ENCODE measurements around the gene PIEZO2. TPM values are rescaled to one million over a fixed set of nuclear protein-coding genes. Genes with fewer than 3 reads are reported as not detected.

PIEZO2 gene
- total RNA-seq, 1 experiment from 2014 or later: 5.5 TPM

DNA sequence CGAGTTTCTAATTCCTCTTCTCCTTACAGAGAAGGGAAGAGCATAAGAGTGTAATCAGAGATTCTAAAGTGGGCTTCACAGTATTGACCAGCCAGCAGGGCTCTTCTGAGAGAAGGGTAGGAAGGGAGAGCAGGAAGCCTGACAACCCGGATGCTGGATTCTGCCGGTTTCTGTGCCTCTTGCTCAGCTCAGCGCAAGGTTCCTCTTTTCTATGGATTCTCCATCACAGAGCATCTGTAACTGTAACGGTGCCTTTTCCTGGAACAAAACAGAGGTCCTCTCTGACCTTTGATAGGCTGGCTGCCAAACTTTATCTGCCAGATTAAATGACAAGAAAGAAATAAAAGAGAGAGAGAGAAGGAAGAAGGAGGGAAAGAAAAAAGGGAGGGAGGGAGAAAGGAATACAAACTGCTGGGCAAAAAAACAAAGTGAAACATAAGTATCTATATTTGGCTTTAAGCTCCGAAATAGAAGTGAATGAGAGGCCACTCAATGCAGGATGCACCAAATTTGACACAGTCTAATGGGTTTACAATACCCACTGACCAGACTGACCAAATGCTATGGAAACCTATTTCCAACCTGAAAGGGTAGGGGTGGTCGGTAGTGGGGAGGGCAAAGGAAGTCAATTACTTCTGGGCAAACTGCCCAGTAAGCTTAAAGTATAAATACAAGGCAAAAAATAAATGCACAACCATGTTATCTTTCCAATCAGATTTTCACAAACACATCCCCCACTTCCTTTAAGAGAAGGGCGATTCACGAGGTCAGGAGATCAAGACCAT is 59.2 kb downstream of the PIEZO2 start:
- Histone ChIP-seq H3K4me3 (ENCODE audit: low read depth, low read length, poor library complexity, severe bottlenecking) (no peak overlapping the region), H3K4me1 (ENCODE audit: insufficient read depth, low read length, poor library complexity, severe bottlenecking) (no peaks in the 10 kb centered on the region), H3K36me3 (ENCODE audit: insufficient read depth, low read length, poor library complexity, severe bottlenecking) (no peaks in the 10 kb centered on the region), H3K9me3 (ENCODE audit: low read depth, low read length, poor library complexity, severe bottlenecking) (no peaks in the 10 kb centered on the region), H3K27ac (ENCODE audit: low read depth, low read length, poor library complexity, severe bottlenecking) (no peak overlapping the region), H3K27me3 (replicated peaks; ENCODE audit: insufficient read depth, low read depth, low read length, poor library complexity) (peaks cover 23% of the 10 kb centered on the region)
- BruUV-seq (replicated peaks): no TSS peak
- DNase-seq (ENCODE audit: low spot score): no peak
- intact Hi-C loops (cut with micrococcal nuclease; ENCODE audit: unreplicated experiment): no loop called here
- ChIA-PET POLR2A (ENCODE audit: low non-redundant PET) (interaction anchor here (0.6 to 0.7 kb wide), 2 partner anchors 11 to 1445 kb away, joined by 5 to 11 read pairs; no protein-coding TSS in a partner anchor), CTCF (no interaction called here)
- no peak for TF ChIP-seq CTCF (conservative IDR thresholded peaks at IDR 0.05; ENCODE audit: low read depth, low read length)
- no peak for TF ChIP-seq EZH2 (IDR thresholded peaks at IDR 0.05; ENCODE audit: borderline replicate concordance, low read depth, low read length, poor library complexity, severe bottlenecking)

DNA sequence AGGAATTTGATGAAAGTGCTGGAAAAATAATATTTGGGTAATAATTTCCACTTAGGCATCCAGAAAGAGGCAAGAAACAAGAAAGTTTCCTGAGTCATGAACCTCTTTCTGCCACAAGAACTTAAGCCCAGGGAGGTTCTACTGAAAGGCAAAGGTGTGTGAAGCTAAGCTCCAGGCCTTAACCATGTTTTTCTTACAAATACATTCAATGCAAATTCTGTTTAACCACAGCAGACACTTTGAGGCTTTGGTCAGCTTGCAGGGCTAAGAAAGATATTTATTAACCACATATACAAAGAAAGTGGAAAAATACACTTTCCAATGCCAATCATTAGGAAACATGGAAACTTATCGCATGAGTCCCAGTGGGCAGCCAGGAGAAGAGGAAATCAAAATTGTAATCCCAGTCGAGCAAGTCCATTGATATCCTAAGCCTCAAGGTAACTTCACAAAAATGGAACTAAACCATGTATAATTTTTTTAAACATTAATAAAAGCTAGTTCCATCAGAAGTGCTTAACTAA is 68.3 kb downstream of the PIEZO2 start:
- intact Hi-C loops (cut with micrococcal nuclease; ENCODE audit: unreplicated experiment): no loop called here
- Histone ChIP-seq H3K4me1 (ENCODE audit: insufficient read depth, low read length, poor library complexity, severe bottlenecking) (no peaks in the 10 kb centered on the region), H3K27me3 (replicated peaks; ENCODE audit: insufficient read depth, low read depth, low read length, poor library complexity) (peaks cover 23% of the 10 kb centered on the region), H3K36me3 (ENCODE audit: insufficient read depth, low read length, poor library complexity, severe bottlenecking) (no peaks in the 10 kb centered on the region), H3K4me3 (ENCODE audit: low read depth, low read length, poor library complexity, severe bottlenecking) (no peak overlapping the region), H3K27ac (ENCODE audit: low read depth, low read length, poor library complexity, severe bottlenecking) (no peak overlapping the region), H3K9me3 (ENCODE audit: low read depth, low read length, poor library complexity, severe bottlenecking) (no peaks in the 10 kb centered on the region)
- POLR2A ChIA-PET (ENCODE audit: low non-redundant PET): no interaction called here
- CTCF ChIA-PET: no interaction called here
- TF ChIP-seq CTCF (conservative IDR thresholded peaks at IDR 0.05; ENCODE audit: low read depth, low read length) (no peak), EZH2 (IDR thresholded peaks at IDR 0.05; ENCODE audit: borderline replicate concordance, low read depth, low read length, poor library complexity, severe bottlenecking) (no peak)
- no peak for DNase-seq (ENCODE audit: low spot score)
- BruUV-seq (replicated peaks): no TSS peak

GRCh38 chr18:11078491-11078890 is 70.9 kb downstream of the PIEZO2 start:
- no peak overlapping the region for H3K27ac ChIP-seq (ENCODE audit: low read depth, low read length, poor library complexity, severe bottlenecking)
- CTCF ChIA-PET: no interaction called here
- no TSS peak for BruUV-seq (replicated peaks)
- H3K4me1 ChIP-seq (ENCODE audit: insufficient read depth, low read length, poor library complexity, severe bottlenecking): no peaks in the 10 kb centered on the region
- no peaks in the 10 kb centered on the region for H3K36me3 ChIP-seq (ENCODE audit: insufficient read depth, low read length, poor library complexity, severe bottlenecking)
- DNase-seq (ENCODE audit: low spot score): no peak
- peaks cover 12% of the 10 kb centered on the region for H3K27me3 ChIP-seq (replicated peaks; ENCODE audit: insufficient read depth, low read depth, low read length, poor library complexity)
- H3K4me3 ChIP-seq (ENCODE audit: low read depth, low read length, poor library complexity, severe bottlenecking): no peak overlapping the region
- TF ChIP-seq CTCF (conservative IDR thresholded peaks at IDR 0.05; ENCODE audit: low read depth, low read length): no peak
- no peak for TF ChIP-seq EZH2 (IDR thresholded peaks at IDR 0.05; ENCODE audit: borderline replicate concordance, low read depth, low read length, poor library complexity, severe bottlenecking)
- intact Hi-C loops (cut with micrococcal nuclease; ENCODE audit: unreplicated experiment): no loop called here
- POLR2A ChIA-PET (ENCODE audit: low non-redundant PET): no interaction called here
- no peaks in the 10 kb centered on the region for H3K9me3 ChIP-seq (ENCODE audit: low read depth, low read length, poor library complexity, severe bottlenecking)
